MG63 (cell line): ENCODE measurements around the gene LRBA. TPM values are rescaled to one million over a fixed set of nuclear protein-coding genes. Genes with fewer than 3 reads are reported as not detected.
"Not testable (repeated sequence)": the region's sequence is repeated elsewhere in the genome, so short reads cannot be mapped to it uniquely, and the experiment has no call there.

Experiments used
- DNase-seq: peaks from one replicate; pipeline ENCODE4 v3.0.0-alpha.2; 2020
- H3K27me3 ChIP-seq: fragments of 250-450 bp; sonication (Bioruptor Pico); 2 replicates; pipeline ENCODE4 v1.5.1; 2020; ENCODE audit warnings: mild to moderate bottlenecking, moderate library complexity
- H3K36me3 ChIP-seq: fragments of 250-450 bp; sonication (Bioruptor Pico); 2 replicates; pipeline ENCODE4 v1.5.1; 2020; ENCODE audit warnings: mild to moderate bottlenecking, moderate library complexity
- H3K4me3 ChIP-seq: fragments of 250-450 bp; sonication (Bioruptor Pico); 2 replicates; pipeline ENCODE4 v1.5.1; 2020; ENCODE audit warnings: mild to moderate bottlenecking, moderate library complexity
- H3K9me3 ChIP-seq: fragments of 250-450 bp; sonication (Bioruptor Pico); 2 replicates; pipeline ENCODE4 v1.5.1; 2020; ENCODE audit warnings: mild to moderate bottlenecking, moderate library complexity
- total RNA-seq: library from RNA; depleted of rRNA; stranded (reverse); fragments of >200 nt; shearing (Covaris generic); gene quantifications from 2 replicates; pipeline ENCODE4 v1.2.3, GENCODE V29; 2014; ENCODE audit warnings: low replicate concordance

The LRBA gene
- total RNA-seq, 1 experiment from 2014 or later, result 4.7 TPM

DNA sequence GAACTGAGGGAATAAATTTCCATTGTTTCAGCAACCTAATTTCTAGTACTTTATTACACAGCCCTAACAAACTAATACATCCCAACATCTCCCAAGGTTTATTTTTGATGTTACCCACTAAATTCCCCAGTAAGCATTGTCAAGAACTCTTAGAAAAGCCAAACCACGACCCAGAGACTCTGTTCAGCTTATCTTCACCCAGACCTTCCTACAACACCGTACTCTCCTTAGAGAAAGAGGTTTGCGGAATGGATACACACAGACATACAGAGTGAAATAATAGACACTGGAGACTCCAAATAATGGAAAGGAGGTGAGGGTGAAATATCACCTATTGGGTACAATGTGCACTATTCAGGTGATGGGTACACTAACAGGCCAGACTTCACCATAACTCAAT is 75.6 kb downstream of the LRBA start:
- Histone ChIP-seq H3K9me3 (no peaks in the 10 kb centered on the region), H3K36me3 (no peaks in the 10 kb centered on the region), H3K27me3 (no peaks in the 10 kb centered on the region), H3K4me3 (no peak overlapping the region)
- DNase-seq, result no peak

DNA sequence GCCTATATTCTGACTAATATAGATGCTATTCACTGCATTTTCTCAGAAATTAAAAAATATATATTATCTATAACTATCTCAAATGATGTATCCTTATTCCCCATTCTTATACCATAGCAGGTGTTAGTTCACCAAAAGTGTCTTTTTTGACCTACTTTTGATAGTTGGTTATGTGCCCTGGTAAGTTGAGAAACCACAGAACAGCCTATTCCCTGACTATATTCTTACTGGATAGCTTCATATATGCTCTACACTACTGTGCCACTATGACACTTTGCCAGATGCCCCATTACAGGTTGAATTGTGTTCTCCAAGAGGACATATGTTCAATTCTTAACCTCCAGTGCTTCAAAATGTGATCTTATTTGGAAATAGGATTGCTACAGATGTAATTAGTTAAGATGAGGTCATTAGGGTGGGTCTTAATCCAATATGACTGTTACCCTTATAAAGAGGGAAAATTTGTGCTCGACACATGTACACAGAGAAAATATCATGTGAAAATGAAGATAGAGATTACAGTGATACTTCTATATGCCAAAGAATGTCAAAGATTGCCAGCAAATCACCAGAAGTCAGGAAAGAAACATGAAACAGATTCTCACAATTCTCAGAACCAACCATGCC is 76.1 kb downstream of the LRBA start:
- Histone ChIP-seq H3K4me3 (no peak overlapping the region), H3K9me3 (no peaks in the 10 kb centered on the region), H3K36me3 (no peaks in the 10 kb centered on the region), H3K27me3 (no peaks in the 10 kb centered on the region)
- no peak for DNase-seq

GRCh38 chr4:150938417-150938816 is 76.7 kb downstream of the LRBA start:
- H3K4me3 ChIP-seq, result no peak overlapping the region
- H3K36me3 ChIP-seq, result no peaks in the 10 kb centered on the region
- no peaks in the 10 kb centered on the region for H3K9me3 ChIP-seq
- no peaks in the 10 kb centered on the region for H3K27me3 ChIP-seq
- no peak for DNase-seq

DNA sequence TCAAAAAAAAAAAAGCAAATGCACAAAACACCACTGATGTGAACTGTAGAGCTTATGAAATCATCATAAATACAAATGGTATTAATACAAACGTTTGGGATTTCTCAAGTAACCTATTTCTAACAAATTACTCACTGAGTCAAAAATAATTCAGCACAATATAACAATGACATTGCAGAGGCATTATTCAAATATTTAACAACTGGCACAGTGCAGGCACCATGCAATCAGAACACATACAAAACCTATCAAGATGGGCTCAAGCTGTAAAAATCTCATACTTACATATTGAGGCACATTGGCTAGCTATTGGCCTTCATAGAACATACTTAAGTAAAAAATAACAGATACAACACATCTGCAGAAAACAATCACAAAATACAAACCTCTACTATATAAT is 81.1 kb downstream of the LRBA start:
- no peak overlapping the region for H3K4me3 ChIP-seq
- H3K36me3 ChIP-seq, result no peaks in the 10 kb centered on the region

DNA sequence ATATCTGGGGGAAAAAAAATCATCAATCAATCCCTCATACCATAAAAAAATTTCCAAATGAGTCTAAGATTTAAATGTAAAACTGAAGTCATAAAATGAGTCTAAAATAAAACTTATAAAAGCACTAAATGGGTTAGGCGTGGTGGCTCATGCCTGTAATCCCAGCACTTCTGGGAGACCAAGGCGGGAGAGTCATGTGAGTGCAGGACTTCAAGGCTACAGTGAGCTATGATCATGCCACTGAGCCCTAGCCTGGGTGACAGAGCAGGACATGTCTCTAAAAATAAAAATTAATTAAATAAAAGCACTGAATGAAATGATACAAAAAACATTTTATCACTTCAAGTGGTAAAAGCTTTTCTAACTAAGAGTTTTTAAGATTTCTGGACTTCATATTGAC is 83.3 kb downstream of the LRBA start:
- Histone ChIP-seq H3K27me3 (no peaks in the 10 kb centered on the region), H3K36me3 (no peaks in the 10 kb centered on the region), H3K9me3 (no peaks in the 10 kb centered on the region), H3K4me3 (no peak overlapping the region)
- DNase-seq, result no peak

More for the DNA sequence above, 81.1 kb downstream of the LRBA start:
- Histone ChIP-seq H3K27me3 (no peaks in the 10 kb centered on the region), H3K9me3 (no peaks in the 10 kb centered on the region)
- no peak for DNase-seq

DNA sequence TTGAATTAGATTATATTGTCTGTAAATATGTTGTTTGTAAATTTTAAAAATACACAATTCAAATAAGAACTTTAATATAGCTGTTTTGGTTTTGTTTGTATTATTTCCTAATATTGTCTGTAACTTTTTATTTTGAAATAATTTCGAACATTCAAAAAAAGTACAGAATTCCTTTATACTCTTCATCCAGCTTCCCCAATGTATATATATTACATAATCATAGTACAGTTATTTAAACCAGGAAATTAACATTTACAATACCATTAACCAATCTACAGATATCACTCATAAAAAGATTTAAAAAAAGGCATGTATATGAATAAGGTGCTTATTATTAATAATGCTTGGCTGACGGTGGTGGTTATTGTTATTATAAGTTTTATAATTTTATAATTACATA is 84.1 kb downstream of the LRBA start:
- no peak for DNase-seq
- Histone ChIP-seq H3K27me3 (no peaks in the 10 kb centered on the region), H3K36me3 (no peaks in the 10 kb centered on the region), H3K4me3 (no peak overlapping the region), H3K9me3 (no peaks in the 10 kb centered on the region)

DNA sequence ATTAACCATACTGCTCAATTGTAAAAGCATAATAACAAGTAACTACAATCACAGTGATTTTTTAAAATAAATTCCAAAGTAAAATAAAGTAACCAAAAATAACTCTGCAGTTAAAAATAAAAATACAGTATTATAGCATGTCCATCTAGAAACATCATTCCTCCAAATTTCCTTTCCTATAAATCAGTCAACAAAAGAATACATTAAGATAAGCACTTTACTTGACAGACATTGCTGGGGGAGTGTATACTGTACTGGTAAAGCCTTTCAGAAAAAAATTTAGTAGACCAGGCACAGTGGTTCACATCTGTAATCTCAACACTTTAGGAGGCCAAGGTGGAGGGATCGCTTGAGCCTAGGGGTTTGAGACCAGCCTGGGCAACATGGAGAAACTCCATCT is 91.1 kb downstream of the LRBA start:
- H3K36me3 ChIP-seq, result no peaks in the 10 kb centered on the region
- no peaks in the 10 kb centered on the region for H3K27me3 ChIP-seq
- no peak overlapping the region for H3K4me3 ChIP-seq
- DNase-seq, result no peak
- no peaks in the 10 kb centered on the region for H3K9me3 ChIP-seq

GRCh38 chr4:150921486-150921885 is 93.6 kb downstream of the LRBA start:
- H3K9me3 ChIP-seq, H3K27me3 ChIP-seq, H3K4me3 ChIP-seq, DNase-seq, H3K36me3 ChIP-seq: not testable (repeated sequence)

GRCh38 chr4:150918562-150918961 is 96.5 kb downstream of the LRBA start:
- not testable (repeated sequence) for H3K9me3 ChIP-seq, H3K4me3 ChIP-seq, H3K36me3 ChIP-seq, H3K27me3 ChIP-seq
- DNase-seq, result peak; percentile 5

DNA sequence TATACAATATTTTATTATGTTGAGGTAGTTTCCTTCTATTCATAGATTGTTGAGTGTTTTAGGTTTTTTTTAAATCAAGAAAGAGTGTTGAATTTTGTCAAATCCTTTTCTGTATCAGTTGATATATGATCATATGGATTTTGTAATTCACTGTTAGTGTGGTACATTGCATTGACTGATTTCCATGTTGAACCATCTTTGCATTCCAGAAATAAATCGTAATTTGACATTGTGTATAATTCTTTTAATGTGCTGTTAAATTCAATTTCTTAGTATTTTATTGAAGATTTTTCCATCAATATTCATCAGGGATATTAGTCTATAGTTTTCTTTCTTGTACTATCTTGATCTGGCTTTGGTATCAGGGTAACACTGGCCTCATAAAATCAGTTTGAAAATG is 103.8 kb downstream of the LRBA start:
- Histone ChIP-seq H3K4me3 (no peak overlapping the region), H3K9me3 (no peaks in the 10 kb centered on the region), H3K36me3 (no peaks in the 10 kb centered on the region; the same call in 1 of the 2 replicates), H3K27me3 (no peaks in the 10 kb centered on the region)
- DNase-seq, result no peak

GRCh38 chr4:150909116-150909515 is 106.0 kb downstream of the LRBA start:
- Histone ChIP-seq H3K27me3 (no peaks in the 10 kb centered on the region), H3K36me3 (no peaks in the 10 kb centered on the region; the same call in 1 of the 2 replicates), H3K4me3 (no peak overlapping the region), H3K9me3 (no peaks in the 10 kb centered on the region)
- no peak for DNase-seq

- Histone ChIP-seq H3K4me3 (no peak overlapping the region), H3K36me3 (no peaks in the 10 kb centered on the region), H3K9me3 (no peaks in the 10 kb centered on the region), H3K27me3 (no peaks in the 10 kb centered on the region)
- DNase-seq, result no peak
These were observed 108.0 kb downstream of the LRBA start for GRCh38 chr4:150906987-150907633.

DNA sequence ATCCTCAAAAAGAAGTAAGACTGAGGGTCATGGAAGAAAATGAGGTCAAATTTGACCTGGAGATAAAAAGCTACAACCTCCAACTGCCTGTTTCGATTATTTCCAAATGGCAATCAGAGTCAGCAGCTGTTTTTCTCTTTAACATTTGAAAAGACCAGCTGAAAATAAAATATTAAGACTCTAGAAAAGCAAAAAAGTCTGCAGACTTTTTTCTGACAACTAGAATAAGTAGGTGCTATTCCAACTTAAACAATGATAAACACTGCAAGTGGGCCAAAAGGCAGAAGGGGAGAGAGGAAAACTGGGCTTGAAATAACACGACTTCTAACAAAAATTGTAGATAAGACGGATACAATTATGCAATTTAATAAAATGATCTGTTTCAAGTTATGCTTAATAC is 110.4 kb downstream of the LRBA start:
- Histone ChIP-seq H3K4me3 (no peak overlapping the region), H3K27me3 (no peaks in the 10 kb centered on the region), H3K9me3 (no peaks in the 10 kb centered on the region), H3K36me3 (no peaks in the 10 kb centered on the region)
- no peak for DNase-seq

- no peak for DNase-seq
- Histone ChIP-seq H3K27me3 (no peaks in the 10 kb centered on the region), H3K9me3 (no peaks in the 10 kb centered on the region), H3K4me3 (no peak overlapping the region), H3K36me3 (no peaks in the 10 kb centered on the region)
These were observed 111.5 kb downstream of the LRBA start for GRCh38 chr4:150903603-150904002.

DNA sequence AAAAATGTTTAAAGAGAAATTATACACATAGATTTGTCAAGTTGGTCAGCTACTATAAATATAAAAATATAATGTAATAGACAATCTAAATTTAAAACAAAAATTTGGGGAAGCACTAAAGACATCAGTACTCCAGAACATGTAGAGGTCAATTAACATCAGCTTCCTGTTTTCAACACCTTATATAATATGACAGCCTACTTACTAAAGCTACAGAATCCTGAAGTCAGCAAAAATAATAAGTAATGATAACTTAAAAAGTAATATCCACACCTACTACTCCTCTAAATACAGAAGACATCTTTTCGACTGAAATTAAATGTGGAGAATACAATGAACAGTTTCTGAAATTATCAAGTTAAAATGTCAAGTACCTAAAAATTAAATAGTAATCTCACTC is 118.6 kb downstream of the LRBA start:
- H3K9me3 ChIP-seq, result no peaks in the 10 kb centered on the region

DNA sequence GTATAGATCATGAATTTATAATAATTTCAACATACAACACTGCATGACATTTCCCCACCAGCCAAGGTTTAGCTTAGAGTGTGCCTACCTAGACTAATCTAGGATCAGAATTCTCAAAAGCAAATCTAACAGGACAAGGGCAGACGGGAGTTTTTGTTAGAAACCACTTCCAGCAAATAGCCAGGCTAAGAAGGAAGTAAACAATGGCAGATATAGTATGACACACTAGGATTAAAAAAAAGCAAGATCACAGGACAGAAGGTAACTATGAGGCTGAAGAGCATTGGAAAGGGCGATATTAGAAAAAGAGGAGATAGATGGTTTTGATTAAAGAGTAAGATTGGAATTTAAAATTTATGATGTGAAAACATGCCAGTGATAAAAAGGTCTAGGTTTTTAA is 124.8 kb downstream of the LRBA start:
- no peaks in the 10 kb centered on the region for H3K27me3 ChIP-seq
- no peak for DNase-seq
- H3K9me3 ChIP-seq, result no peaks in the 10 kb centered on the region
- H3K36me3 ChIP-seq, result no peaks in the 10 kb centered on the region
- no peak overlapping the region for H3K4me3 ChIP-seq

More for the DNA sequence above, 118.6 kb downstream of the LRBA start:
- H3K36me3 ChIP-seq, result no peaks in the 10 kb centered on the region
- H3K27me3 ChIP-seq, result no peaks in the 10 kb centered on the region
- DNase-seq, result no peak
- H3K4me3 ChIP-seq, result no peak overlapping the region

DNA sequence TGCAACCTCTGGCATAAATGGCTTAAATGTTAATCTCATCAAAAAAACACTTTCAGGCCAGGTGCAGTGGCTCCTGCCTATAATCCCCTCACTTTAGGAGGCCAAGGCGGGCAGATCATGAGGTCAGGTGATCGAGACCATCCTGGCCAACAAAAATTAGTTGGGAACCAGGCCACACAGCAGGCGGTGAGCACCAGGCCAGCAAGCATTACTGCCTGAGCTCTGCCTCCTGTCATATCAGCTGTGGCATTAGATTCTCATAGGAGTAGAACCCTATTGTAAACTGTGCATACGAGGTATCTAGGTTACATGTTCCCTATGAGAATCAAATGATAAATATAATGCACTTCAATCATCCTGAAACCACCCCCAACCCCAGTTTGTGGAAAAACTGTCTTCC is 125.8 kb downstream of the LRBA start:
- Histone ChIP-seq H3K27me3 (no peaks in the 10 kb centered on the region), H3K36me3 (no peaks in the 10 kb centered on the region), H3K9me3 (no peaks in the 10 kb centered on the region), H3K4me3 (no peak overlapping the region)
- DNase-seq, result no peak

DNA sequence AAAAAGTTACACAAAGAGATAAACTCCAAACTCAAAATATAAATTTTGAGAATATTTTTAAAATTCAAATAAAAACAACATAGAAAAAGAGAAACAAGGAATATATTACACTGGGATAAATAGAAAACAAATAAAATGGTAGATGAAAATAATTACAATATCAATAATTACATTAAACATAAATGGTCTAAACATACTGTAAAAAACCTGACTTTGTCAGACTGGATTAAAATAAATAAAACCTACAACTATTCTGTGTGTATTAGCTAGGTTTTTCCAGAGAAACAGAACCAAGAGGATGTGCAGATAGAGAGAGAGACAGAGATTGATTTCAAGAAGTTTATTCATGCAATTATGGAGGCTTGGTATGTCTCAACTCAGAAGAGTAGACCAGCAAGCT is 126.5 kb downstream of the LRBA start:
- no peak overlapping the region for H3K4me3 ChIP-seq
- no peaks in the 10 kb centered on the region for H3K36me3 ChIP-seq
- DNase-seq, result no peak
- no peaks in the 10 kb centered on the region for H3K27me3 ChIP-seq
- H3K9me3 ChIP-seq, result no peaks in the 10 kb centered on the region
